DOHH2 (cell line): ENCODE data around the gene ARID3B.

Source experiments
- H3F3A ChIP-seq: fragments of 200-600 bp; sonication (generic), shearing (Covaris generic); 2 replicates; pipeline ENCODE4 v1.6.0; 2016; ENCODE audit warnings: antibody characterized with exemption, mild to moderate bottlenecking; ENCODE audit not compliant: control insufficient read depth, insufficient read depth
- H3K27ac ChIP-seq: fragments of 200-600 bp; sonication (generic); 2 replicates; pipeline ENCODE4 v1.5.1; 2014; ENCODE audit warnings: low read depth, mild to moderate bottlenecking, low read length, moderate library complexity
- H3K27me3 ChIP-seq: fragments of 200-600 bp; sonication (generic); 2 replicates; pipeline ENCODE4 v1.6.1; 2014; ENCODE audit warnings: mild to moderate bottlenecking, low read length, mixed read lengths; ENCODE audit not compliant: control insufficient read depth
- H3K36me3 ChIP-seq: fragments of 200-600 bp; sonication (generic); 2 replicates; pipeline ENCODE4 v1.6.1; 2014; ENCODE audit warnings: mild to moderate bottlenecking, low read length, moderate library complexity, mixed read lengths; ENCODE audit not compliant: control insufficient read depth
- H3K4me1 ChIP-seq: fragments of 200-600 bp; sonication (generic); 2 replicates; pipeline ENCODE4 v1.6.1; 2014; ENCODE audit warnings: mild to moderate bottlenecking, low read length, mixed read lengths; ENCODE audit not compliant: control insufficient read depth
- H3K4me2 ChIP-seq: fragments of 200-600 bp; sonication (generic); 2 replicates; pipeline ENCODE4 v1.6.0; 2014; ENCODE audit warnings: mild to moderate bottlenecking, low read length, moderate library complexity
- H3K4me3 ChIP-seq: fragments of 200-600 bp; sonication (generic); 2 replicates; pipeline ENCODE4 v1.5.1; 2014; ENCODE audit warnings: mild to moderate bottlenecking, low read length, mixed read lengths
- H3K79me2 ChIP-seq: fragments of 200-600 bp; sonication (generic); 2 replicates; pipeline ENCODE4 v1.6.1; 2014; ENCODE audit warnings: mild to moderate bottlenecking, low read length, mixed read lengths; ENCODE audit not compliant: control insufficient read depth
- H3K9me2 ChIP-seq: fragments of 200-600 bp; sonication (generic); replicated peaks from 2 replicates; pipeline ENCODE4 v1.6.1; 2014; ENCODE audit warnings: mild to moderate bottlenecking, low read length, mixed read lengths; ENCODE audit not compliant: control insufficient read depth
- H3K9me3 ChIP-seq: fragments of 200-600 bp; sonication (generic); 2 replicates; pipeline ENCODE4 v1.6.1; 2014; ENCODE audit warnings: antibody characterized with exemption, low read length, mixed read lengths; ENCODE audit not compliant: control insufficient read depth, insufficient read depth
- H4K20me1 ChIP-seq: fragments of 200-600 bp; sonication (generic); 2 replicates; pipeline ENCODE4 v1.6.0; 2014; ENCODE audit warnings: low read depth, mild to moderate bottlenecking, antibody characterized with exemption, low read length, moderate library complexity; ENCODE audit not compliant: control insufficient read depth, insufficient read depth
- EZH2phosphoT487 ChIP-seq: fragments of 200-600 bp; sonication (generic); IDR thresholded peaks from 2 replicates; pipeline ENCODE4 v1.6.1; 2017; ENCODE audit warnings: borderline replicate concordance, mild to moderate bottlenecking, antibody characterized with exemption, low read length, moderate library complexity, mixed read lengths
- TF ChIP-seq, protein P1 (sequence below): fragments of 200-600 bp; sonication (generic); IDR thresholded peaks from one replicate; pipeline ENCODE4 v1.5.1; 2014; ENCODE audit warnings: antibody characterized with exemption, mild to moderate bottlenecking, low read depth, low read length; ENCODE audit not compliant: poor library complexity, severe bottlenecking

The ARID3B gene

DNA sequence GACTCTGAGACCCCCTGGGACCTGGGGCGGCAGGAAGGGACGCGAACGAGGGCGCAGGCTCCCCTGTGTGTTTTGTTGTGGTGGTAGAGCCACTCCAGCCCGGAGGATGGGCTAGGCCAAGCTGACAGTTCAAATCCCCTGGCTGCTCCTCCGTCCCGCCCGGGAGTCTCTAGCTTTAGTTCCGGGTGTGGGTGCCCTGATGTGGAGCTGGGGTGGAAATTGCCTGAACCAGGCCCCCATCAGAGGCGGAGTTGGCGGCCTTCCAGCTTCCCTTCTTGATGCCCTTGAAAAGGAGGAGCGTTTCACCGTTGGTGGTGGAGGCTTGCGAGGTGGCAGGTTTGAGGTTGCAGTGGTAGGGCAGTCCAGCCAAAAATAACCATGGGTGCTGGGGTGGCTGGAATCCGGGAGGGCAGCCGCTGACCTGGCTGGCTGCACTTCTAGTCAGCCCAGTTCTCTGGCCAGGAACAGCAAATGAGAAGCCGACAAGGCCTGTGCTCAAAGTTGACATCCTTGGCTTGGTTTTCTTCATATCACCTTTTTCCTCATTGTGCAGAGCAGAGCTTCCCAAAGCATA, 75.4 kb downstream of the ARID3B start:
- Histone ChIP-seq H3K4me3 (peak overlapping the region; percentile 98), H3K27me3 (0 out of 2 replicates have a peak, but pooled peaks cover 7% of the 10 kb centered on the region), H3K9me2 (no peaks in the 10 kb centered on the region), H3K79me2 (peaks cover 63% of the 10 kb centered on the region), H3F3A (peaks cover 10% of the 10 kb centered on the region), H3K4me1 (peaks cover 24% of the 10 kb centered on the region), H3K4me2 (peak overlapping the region; percentile 91), H3K9me3 (no peaks in the 10 kb centered on the region), H3K27ac (peak overlapping the region; percentile 79), H3K36me3 (peaks cover 55% of the 10 kb centered on the region), H4K20me1 (peaks cover 29% of the 10 kb centered on the region)
- TF ChIP-seq, protein P1, sequence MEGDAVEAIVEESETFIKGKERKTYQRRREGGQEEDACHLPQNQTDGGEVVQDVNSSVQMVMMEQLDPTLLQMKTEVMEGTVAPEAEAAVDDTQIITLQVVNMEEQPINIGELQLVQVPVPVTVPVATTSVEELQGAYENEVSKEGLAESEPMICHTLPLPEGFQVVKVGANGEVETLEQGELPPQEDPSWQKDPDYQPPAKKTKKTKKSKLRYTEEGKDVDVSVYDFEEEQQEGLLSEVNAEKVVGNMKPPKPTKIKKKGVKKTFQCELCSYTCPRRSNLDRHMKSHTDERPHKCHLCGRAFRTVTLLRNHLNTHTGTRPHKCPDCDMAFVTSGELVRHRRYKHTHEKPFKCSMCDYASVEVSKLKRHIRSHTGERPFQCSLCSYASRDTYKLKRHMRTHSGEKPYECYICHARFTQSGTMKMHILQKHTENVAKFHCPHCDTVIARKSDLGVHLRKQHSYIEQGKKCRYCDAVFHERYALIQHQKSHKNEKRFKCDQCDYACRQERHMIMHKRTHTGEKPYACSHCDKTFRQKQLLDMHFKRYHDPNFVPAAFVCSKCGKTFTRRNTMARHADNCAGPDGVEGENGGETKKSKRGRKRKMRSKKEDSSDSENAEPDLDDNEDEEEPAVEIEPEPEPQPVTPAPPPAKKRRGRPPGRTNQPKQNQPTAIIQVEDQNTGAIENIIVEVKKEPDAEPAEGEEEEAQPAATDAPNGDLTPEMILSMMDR, result no peak
- TF ChIP-seq EZH2phosphoT487, result no peak

DNA sequence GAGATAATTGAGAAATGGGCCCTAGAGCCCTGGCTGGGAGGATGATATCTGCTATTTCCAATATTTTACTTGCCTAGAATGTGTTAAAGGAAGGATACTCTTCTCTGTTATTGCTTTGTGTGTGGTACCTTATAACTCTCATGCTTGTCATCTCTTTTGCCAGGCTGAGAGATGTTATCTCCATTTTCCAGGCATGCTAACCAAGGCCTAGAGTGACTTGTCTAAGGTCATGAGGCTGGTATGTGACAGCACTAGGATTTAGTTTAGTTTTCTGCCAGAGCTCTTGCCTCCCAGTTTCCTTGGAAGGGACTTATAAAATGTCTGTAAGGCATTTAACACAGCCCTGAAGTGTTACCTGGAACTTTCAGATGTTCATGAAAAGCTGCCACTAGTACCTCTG, 76.0 kb downstream of the ARID3B start:
- TF ChIP-seq EZH2phosphoT487, result no peak
- Histone ChIP-seq H3K9me3 (no peaks in the 10 kb centered on the region), H3K9me2 (no peaks in the 10 kb centered on the region), H4K20me1 (peaks cover 34% of the 10 kb centered on the region), H3K4me2 (peak overlapping the region; percentile 91), H3F3A (peaks cover 10% of the 10 kb centered on the region), H3K79me2 (peaks cover 69% of the 10 kb centered on the region), H3K36me3 (peaks cover 60% of the 10 kb centered on the region), H3K27ac (no peak overlapping the region), H3K4me3 (peak overlapping the region; percentile 98), H3K27me3 (0 out of 2 replicates have a peak, but pooled peaks cover 7% of the 10 kb centered on the region), H3K4me1 (peaks cover 24% of the 10 kb centered on the region)

DNA sequence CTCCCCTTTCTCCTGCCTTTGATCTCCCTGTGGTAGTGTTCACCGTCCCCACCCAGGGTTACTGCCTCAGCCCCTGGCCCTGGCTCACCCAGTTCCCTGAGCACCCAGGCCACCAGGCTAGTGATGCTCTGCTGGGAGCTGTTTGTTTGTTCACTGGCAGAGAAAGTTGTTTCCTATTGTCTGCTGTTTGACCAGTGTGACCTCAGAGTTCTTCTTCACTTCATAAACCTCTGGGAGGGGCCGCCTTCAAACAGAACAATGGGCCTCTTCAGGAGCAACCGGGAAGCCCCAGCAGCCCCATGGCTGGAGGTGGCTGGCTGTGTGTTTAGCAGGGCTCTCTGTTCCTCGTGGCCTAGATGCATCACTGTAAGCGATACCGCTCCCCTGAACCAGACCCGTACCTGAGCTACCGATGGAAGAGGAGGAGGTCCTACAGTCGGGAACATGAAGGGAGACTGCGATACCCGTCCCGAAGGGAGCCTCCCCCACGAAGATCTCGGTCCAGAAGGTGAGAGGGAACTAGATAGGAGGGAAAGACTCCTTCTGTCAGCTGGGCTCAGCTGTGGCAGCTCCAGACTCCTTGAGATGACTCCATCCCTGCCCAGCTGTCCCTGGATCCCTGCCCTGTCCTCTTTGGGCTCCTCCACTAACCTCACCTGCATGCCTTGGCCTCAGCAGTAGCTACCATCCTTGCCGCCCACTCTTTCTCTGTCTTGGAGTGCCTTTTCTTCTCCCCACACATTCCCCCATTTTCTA, 78.0 kb downstream of the ARID3B start:
- Histone ChIP-seq H3K36me3 (peaks cover 80% of the 10 kb centered on the region), H4K20me1 (peaks cover 39% of the 10 kb centered on the region), H3K4me1 (peaks cover 23% of the 10 kb centered on the region), H3K27ac (no peak overlapping the region), H3F3A (peaks cover 8% of the 10 kb centered on the region), H3K79me2 (peaks cover 85% of the 10 kb centered on the region), H3K4me2 (no peak overlapping the region), H3K27me3 (no peaks in the 10 kb centered on the region), H3K9me2 (no peaks in the 10 kb centered on the region), H3K9me3 (no peaks in the 10 kb centered on the region), H3K4me3 (no peak overlapping the region)
- TF ChIP-seq, protein P1, result no peak
- TF ChIP-seq EZH2phosphoT487, result no peak
